ENCODE measurements around the gene HIP1. TPM values are rescaled to one million over a fixed set of nuclear protein-coding genes. Genes with fewer than 3 reads are reported as not detected.

The HIP1 gene
- total and polyA plus RNA-seq, 9 of the 15 experiments (the other 6 are each of a cell fraction or from before 2014, with no cell fraction given) = 2.4 to 13.7 (median 9.5) TPM

DNA sequence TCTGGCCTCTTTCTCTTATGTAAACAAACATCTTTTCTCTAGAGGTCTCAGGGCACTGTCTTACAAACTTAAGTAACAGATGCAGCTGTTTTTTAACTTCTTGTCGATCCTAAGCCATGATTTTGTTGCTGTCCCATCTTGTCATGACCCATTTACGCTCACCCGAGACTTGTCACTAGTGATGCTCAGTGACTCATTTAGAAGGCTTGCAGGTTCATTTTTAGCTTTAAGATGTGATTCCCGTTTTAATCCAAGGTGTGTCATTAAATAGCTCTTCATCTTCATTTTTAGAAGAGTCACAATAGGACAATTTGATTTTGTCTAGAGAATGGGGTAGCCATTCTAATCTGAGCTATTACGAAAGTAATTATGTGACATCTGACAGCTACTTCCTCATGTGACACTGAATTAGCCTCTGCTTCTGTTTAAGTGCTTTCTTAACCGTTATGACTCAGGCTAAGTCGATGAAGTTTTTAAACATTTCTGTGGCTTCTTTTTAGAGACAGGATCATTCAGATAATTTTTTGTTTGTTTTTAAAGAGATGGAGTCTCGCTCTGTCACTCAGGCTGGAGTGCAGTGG is 203.9 kb downstream of the HIP1 start (continued):
- TF ChIP-seq ZNF175 (CRISPR knock-in tag; IDR thresholded peaks at IDR 0.05; ENCODE audit: low read depth) (no peak), PRMT5 (CRISPR knock-in tag; IDR thresholded peaks at IDR 0.05) (no peak), LCOR (CRISPR knock-in tag; IDR thresholded peaks at IDR 0.05) (peak; percentile 63; the same call in 1 of the 2 replicates), MBD1 (CRISPR knock-in tag; IDR thresholded peaks at IDR 0.05) (no peak), MBD2 (IDR thresholded peaks at IDR 0.05; ENCODE audit: borderline replicate concordance, low read depth) (no peak), C11orf30 (IDR thresholded peaks at IDR 0.05; ENCODE audit: low read depth) (no peak), ILK (tag; IDR thresholded peaks at IDR 0.05; ENCODE audit: borderline replicate concordance, low read depth) (no peak), PPARD (CRISPR knock-in tag; IDR thresholded peaks at IDR 0.05) (no peak), CTBP1 (IDR thresholded peaks at IDR 0.05; ENCODE audit: borderline replicate concordance) (0 out of 2 replicates have a peak, but pooled peaks have one; percentile 16), CBFA2T3 (IDR thresholded peaks at IDR 0.05) (peak; percentile 15; the same call in 1 of the 2 replicates), TGIF2 (CRISPR knock-in tag; IDR thresholded peaks at IDR 0.05) (no peak), BRCA1 (IDR thresholded peaks at IDR 0.05) (no peak), BRCA1 (CRISPR knock-in tag; IDR thresholded peaks at IDR 0.05) (no peak), NFE2 (IDR thresholded peaks at IDR 0.05; ENCODE audit: low read depth) (peak; percentile 62), ZNF41 (CRISPR knock-in tag; conservative IDR thresholded peaks at IDR 0.05) (no peak), GABPA (tag; conservative IDR thresholded peaks at IDR 0.05; ENCODE audit: low read depth) (no peak), CREB1 (IDR thresholded peaks at IDR 0.05) (no peak), CREB1 (CRISPR knock-in tag; IDR thresholded peaks at IDR 0.05) (0 out of 2 replicates have a peak, but pooled peaks have one; percentile 26), MED1 (CRISPR knock-in tag; IDR thresholded peaks at IDR 0.05; ENCODE audit: borderline replicate concordance) (no peak), RBM39 (optimal IDR thresholded peaks at IDR 0.05; ENCODE audit: low read depth, low read length) (no peak), SMARCC2 (IDR thresholded peaks at IDR 0.05; ENCODE audit: low read depth) (no peak)
- TF ChIP-seq, protein P1, sequence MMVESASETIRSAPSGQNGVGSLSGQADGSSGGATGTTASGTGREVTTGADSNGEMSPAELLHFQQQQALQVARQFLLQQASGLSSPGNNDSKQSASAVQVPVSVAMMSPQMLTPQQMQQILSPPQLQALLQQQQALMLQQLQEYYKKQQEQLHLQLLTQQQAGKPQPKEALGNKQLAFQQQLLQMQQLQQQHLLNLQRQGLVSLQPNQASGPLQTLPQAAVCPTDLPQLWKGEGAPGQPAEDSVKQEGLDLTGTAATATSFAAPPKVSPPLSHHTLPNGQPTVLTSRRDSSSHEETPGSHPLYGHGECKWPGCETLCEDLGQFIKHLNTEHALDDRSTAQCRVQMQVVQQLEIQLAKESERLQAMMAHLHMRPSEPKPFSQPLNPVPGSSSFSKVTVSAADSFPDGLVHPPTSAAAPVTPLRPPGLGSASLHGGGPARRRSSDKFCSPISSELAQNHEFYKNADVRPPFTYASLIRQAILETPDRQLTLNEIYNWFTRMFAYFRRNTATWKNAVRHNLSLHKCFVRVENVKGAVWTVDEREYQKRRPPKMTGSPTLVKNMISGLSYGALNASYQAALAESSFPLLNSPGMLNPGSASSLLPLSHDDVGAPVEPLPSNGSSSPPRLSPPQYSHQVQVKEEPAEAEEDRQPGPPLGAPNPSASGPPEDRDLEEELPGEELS (CRISPR knock-in tag; IDR thresholded peaks at IDR 0.05; ENCODE audit: borderline replicate concordance) = no peak
- TF ChIP-seq, protein P2, sequence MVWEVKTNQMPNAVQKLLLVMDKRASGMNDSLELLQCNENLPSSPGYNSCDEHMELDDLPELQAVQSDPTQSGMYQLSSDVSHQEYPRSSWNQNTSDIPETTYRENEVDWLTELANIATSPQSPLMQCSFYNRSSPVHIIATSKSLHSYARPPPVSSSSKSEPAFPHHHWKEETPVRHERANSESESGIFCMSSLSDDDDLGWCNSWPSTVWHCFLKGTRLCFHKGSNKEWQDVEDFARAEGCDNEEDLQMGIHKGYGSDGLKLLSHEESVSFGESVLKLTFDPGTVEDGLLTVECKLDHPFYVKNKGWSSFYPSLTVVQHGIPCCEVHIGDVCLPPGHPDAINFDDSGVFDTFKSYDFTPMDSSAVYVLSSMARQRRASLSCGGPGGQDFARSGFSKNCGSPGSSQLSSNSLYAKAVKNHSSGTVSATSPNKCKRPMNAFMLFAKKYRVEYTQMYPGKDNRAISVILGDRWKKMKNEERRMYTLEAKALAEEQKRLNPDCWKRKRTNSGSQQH (CRISPR knock-in tag; IDR thresholded peaks at IDR 0.05) = 0 out of 2 replicates have a peak, but pooled peaks have one; percentile 22
- TF ChIP-seq, protein P3, sequence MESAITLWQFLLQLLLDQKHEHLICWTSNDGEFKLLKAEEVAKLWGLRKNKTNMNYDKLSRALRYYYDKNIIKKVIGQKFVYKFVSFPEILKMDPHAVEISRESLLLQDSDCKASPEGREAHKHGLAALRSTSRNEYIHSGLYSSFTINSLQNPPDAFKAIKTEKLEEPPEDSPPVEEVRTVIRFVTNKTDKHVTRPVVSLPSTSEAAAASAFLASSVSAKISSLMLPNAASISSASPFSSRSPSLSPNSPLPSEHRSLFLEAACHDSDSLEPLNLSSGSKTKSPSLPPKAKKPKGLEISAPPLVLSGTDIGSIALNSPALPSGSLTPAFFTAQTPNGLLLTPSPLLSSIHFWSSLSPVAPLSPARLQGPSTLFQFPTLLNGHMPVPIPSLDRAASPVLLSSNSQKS (CRISPR knock-in tag; IDR thresholded peaks at IDR 0.05) = no peak
